Testis (tissue), 2 donors: ENCODE results near the gene STIM1.

ENCODE experiments used
- CTCF ChIP-seq, 3 experiments: fragments of 450-650 bp in 2 of 3; fragments of 200-600 bp in 1 of 3; sonication (generic) in 1 of 3; IDR thresholded peaks; one replicate each; pipeline ENCODE4 v1.5.1; 2016 to 2019; ENCODE audit warnings: antibody characterized with exemption in 3 of 3, mild to moderate bottlenecking in 2 of 3, moderate library complexity in 1 of 3
- POLR2A ChIP-seq: fragments of 450-650 bp; IDR thresholded peaks from one replicate; pipeline ENCODE4 v1.6.1; 2017; ENCODE audit warnings: antibody characterized with exemption, mild to moderate bottlenecking, moderate library complexity

DNA sequence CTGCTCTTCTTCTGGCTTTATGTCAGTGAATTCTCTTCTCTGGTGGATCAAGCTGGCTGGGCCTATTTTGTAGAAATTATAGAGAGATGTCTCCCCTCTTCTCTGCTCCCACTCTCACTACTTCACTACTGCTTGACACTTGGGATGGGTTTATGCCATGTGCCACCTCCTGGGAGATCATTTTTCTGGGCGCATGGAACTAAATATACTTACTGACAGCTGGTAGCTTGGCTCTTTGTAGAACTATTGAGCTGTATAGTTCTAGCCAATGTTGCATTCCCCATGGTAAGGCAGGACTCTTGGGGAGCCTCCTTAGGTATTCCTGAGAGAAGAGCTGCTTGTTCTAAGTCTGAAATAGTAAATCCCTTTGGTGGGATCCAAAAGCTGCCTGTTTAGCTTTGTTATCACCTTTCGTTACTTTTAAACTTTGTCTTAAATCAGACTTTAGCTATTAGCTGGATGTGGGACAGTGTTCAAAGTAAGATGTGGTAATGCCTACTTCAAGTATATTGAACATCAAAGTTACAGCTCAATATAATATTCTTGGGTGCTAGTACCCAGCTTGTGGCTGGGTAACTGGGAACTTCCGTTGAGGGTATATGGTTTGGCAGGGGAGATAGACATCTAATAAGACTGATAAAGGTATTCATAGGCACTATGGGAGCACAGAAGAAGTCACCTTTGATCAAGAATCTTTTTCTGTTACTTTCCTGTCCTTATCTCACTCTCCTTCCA lies 151.6 kb downstream of the STIM1 start:
- TF ChIP-seq CTCF (IDR thresholded peaks at IDR 0.05) (no peak), POLR2A (no peak)
